PC-3 (cell line): Measurements from ENCODE around the gene VIPR2. TPM values are rescaled to one million over a fixed set of nuclear protein-coding genes. Genes with fewer than 3 reads are reported as not detected.

Experiments used
- ATAC-seq: fragments of 200-7000 bp; cut with Tn5 transposase; 2 replicates; pipeline ENCODE4 v1.9.1; 2020; ENCODE audit warnings: mild to moderate bottlenecking, moderate library complexity
- BruUV-seq: library from RNA; stranded (reverse); fragments of 400-500 nt; replicated peaks from 2 replicates; lab custom pipeline; 2021; lab: Mats Ljungman, UMichigan
- CTCF ChIA-PET: fragments of 300-600 bp; sonication (Branson Sonifier 250); formaldehyde crosslinking; loops from one replicate; lab custom pipeline; 2022; ENCODE audit warnings: antibody characterized with exemption; lab: Charles Lee
- POLR2A ChIA-PET: fragments of 300-600 bp; sonication (Branson Sonifier 250); formaldehyde crosslinking; loops from one replicate; lab custom pipeline; 2022; ENCODE audit warnings: antibody characterized with exemption; ENCODE audit not compliant: unreplicated experiment; lab: Charles Lee
- DNase-seq: peaks from one replicate; pipeline ENCODE4 v3.0.0-alpha.2; 2015
- H2AFZ ChIP-seq: fragments of 300-600 bp; sonication (generic); 2 replicates; pipeline ENCODE4 v1.6.0; 2016; ENCODE audit warnings: antibody characterized with exemption, low read length
- H3F3A ChIP-seq: fragments of 300-600 bp; sonication (generic); one replicate; pipeline ENCODE4 v1.6.0; 2017; ENCODE audit warnings: antibody characterized with exemption, low read length, control low read depth, mild to moderate bottlenecking; ENCODE audit not compliant: unreplicated experiment
- H3K27ac ChIP-seq: fragments of 300-600 bp; sonication (generic); 2 replicates; pipeline ENCODE4 v1.5.1; 2016; ENCODE audit warnings: mild to moderate bottlenecking, low read length
- H3K27me3 ChIP-seq: fragments of 300-600 bp; sonication (generic); 2 replicates; pipeline ENCODE4 v1.6.1; 2016; ENCODE audit warnings: low read length, mixed read lengths
- H3K36me3 ChIP-seq: fragments of 300-600 bp; sonication (generic); 2 replicates; pipeline ENCODE4 v1.6.1; 2016; ENCODE audit warnings: low read depth, mixed run types, low read length, mixed read lengths
- H3K4me1 ChIP-seq: fragments of 300-600 bp; sonication (generic); 2 replicates; pipeline ENCODE4 v1.5.1; 2016; ENCODE audit warnings: low read length; ENCODE audit not compliant: insufficient read depth
- H3K4me2 ChIP-seq: fragments of 300-600 bp; sonication (generic); 2 replicates; pipeline ENCODE4 v1.6.0; 2016; ENCODE audit warnings: low read length
- H3K4me3 ChIP-seq: fragments of 300-600 bp; sonication (generic); 2 replicates; pipeline ENCODE4 v1.5.1; 2016; ENCODE audit warnings: mild to moderate bottlenecking, low read length, mixed read lengths
- H3K79me2 ChIP-seq: fragments of 300-600 bp; sonication (generic); 2 replicates; pipeline ENCODE4 v1.6.1; 2017; ENCODE audit warnings: low read length, mixed read lengths
- H3K9ac ChIP-seq: fragments of 300-600 bp; sonication (generic); 2 replicates; pipeline ENCODE4 v1.6.0; 2016; ENCODE audit warnings: mild to moderate bottlenecking, low read length
- H3K9me2 ChIP-seq: fragments of 300-600 bp; sonication (generic); replicated peaks from 2 replicates; pipeline ENCODE4 v1.6.1; 2016; ENCODE audit warnings: mixed run types, low read length, mixed read lengths
- H3K9me3 ChIP-seq: fragments of 300-600 bp; sonication (generic); 2 replicates; pipeline ENCODE4 v1.6.1; 2016; ENCODE audit warnings: low read length, mixed read lengths
- H4K20me1 ChIP-seq: fragments of 300-600 bp; sonication (generic); 2 replicates; pipeline ENCODE4 v1.6.1; 2016; ENCODE audit warnings: low read length, mixed read lengths
- EZH2 ChIP-seq: fragments of 300-600 bp; sonication (generic); IDR thresholded peaks from one replicate; pipeline ENCODE4 v1.6.1; 2017; ENCODE audit warnings: antibody characterized with exemption, mild to moderate bottlenecking, low read length; ENCODE audit not compliant: unreplicated experiment
- EZH2phosphoT487 ChIP-seq: fragments of 300-600 bp; sonication (generic); IDR thresholded peaks from 2 replicates; pipeline ENCODE4 v1.6.1; 2018; ENCODE audit warnings: mild to moderate bottlenecking, antibody characterized with exemption, low read length, borderline replicate concordance
- intact Hi-C: fragments of 100-400 bp; cut with micrococcal nuclease; formaldehyde crosslinking; loops from 2 replicates; pipeline ENCODE4 v1.9.0; 2023
- total RNA-seq: library from RNA; depleted of rRNA; stranded (reverse); fragments of >200 nt; gene quantifications from 2 replicates; pipeline ENCODE4 v1.2.3, GENCODE V29; 2014
- TF ChIP-seq, protein P1 (sequence below): fragments of 300-600 bp; sonication (generic); conservative IDR thresholded peaks from 2 replicates; pipeline ENCODE4 v1.5.1; 2017; ENCODE audit warnings: antibody characterized with exemption, low read depth, mild to moderate bottlenecking, low read length

Gene VIPR2
- total RNA-seq, 1 experiment from 2014 or later: not detected

GRCh38 chr7:159064816-159065510 lies 79.7 kb downstream of the VIPR2 start:
- CTCF ChIA-PET: no interaction called here
- POLR2A ChIA-PET: no interaction called here
- Histone ChIP-seq H3K4me3 (no peak overlapping the region), H3K27me3 (no peaks in the 10 kb centered on the region), H4K20me1 (no peaks in the 10 kb centered on the region), H3K4me2 (no peak overlapping the region), H3K4me1 (no peaks in the 10 kb centered on the region), H3K79me2 (no peaks in the 10 kb centered on the region), H3F3A (no peaks in the 10 kb centered on the region), H3K9me2 (no peaks in the 10 kb centered on the region), H3K9me3 (no peaks in the 10 kb centered on the region), H2AFZ (no peak overlapping the region), H3K9ac (no peak overlapping the region), H3K36me3 (no peaks in the 10 kb centered on the region), H3K27ac (no peak overlapping the region)
- no peak for DNase-seq
- BruUV-seq: no TSS peak
- ATAC-seq: no peak; the same call in 1 of the 2 replicates
- TF ChIP-seq, protein P1, sequence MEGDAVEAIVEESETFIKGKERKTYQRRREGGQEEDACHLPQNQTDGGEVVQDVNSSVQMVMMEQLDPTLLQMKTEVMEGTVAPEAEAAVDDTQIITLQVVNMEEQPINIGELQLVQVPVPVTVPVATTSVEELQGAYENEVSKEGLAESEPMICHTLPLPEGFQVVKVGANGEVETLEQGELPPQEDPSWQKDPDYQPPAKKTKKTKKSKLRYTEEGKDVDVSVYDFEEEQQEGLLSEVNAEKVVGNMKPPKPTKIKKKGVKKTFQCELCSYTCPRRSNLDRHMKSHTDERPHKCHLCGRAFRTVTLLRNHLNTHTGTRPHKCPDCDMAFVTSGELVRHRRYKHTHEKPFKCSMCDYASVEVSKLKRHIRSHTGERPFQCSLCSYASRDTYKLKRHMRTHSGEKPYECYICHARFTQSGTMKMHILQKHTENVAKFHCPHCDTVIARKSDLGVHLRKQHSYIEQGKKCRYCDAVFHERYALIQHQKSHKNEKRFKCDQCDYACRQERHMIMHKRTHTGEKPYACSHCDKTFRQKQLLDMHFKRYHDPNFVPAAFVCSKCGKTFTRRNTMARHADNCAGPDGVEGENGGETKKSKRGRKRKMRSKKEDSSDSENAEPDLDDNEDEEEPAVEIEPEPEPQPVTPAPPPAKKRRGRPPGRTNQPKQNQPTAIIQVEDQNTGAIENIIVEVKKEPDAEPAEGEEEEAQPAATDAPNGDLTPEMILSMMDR: no peak
- TF ChIP-seq EZH2 (no peak), EZH2phosphoT487 (no peak)
- intact Hi-C loops: no loop called here

DNA sequence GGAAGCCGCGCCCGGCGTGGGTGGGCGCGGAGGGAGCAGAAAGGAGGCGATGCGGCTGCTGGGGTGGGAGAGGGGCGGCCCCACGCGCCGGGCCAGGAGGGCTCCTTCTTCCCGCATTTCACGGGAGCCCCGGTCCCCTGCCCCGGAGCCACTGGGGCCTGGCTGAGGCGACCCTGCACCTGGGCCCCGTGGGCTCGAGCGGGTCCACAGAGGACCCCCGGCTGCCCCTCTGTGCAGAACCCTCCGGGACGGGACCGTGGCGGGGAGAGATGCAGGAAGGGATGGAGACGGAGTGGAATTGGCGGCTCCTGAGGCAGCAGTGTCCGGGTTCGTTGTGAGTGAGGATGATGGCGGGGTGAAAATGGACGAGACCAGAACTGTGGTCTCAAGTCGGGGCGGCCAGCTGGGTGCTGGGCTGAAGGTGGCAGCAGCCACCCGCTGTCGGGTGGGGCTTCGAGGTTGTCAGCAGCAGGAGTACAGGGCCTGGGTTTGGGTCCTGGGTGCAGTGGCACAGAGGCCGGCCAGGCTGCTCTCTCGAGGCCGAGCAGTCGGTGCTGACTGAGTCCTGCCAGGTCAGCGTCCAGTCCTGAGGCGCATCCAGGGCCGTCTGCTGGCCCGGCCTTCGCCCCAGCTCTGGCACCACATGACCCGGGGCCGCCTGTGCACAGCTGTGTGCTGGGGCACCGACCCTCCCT lies 80.4 kb downstream of the VIPR2 start:
- Histone ChIP-seq H3K27me3 (no peaks in the 10 kb centered on the region), H3K4me2 (no peak overlapping the region), H4K20me1 (no peaks in the 10 kb centered on the region), H3F3A (no peaks in the 10 kb centered on the region), H3K4me3 (no peak overlapping the region), H3K9me3 (no peaks in the 10 kb centered on the region), H3K4me1 (no peaks in the 10 kb centered on the region), H3K9ac (no peak overlapping the region), H3K9me2 (no peaks in the 10 kb centered on the region), H3K36me3 (no peaks in the 10 kb centered on the region), H3K79me2 (no peaks in the 10 kb centered on the region), H3K27ac (no peak overlapping the region), H2AFZ (no peak overlapping the region)
- no peak for DNase-seq
- TF ChIP-seq, protein P1: no peak
- TF ChIP-seq EZH2phosphoT487: no peak
- TF ChIP-seq EZH2: no peak
- ChIA-PET CTCF (no interaction called here), POLR2A (no interaction called here)
- no TSS peak for BruUV-seq
- no peak for ATAC-seq
- intact Hi-C loops: no loop called here
